Mucosa of stomach (tissue), 1 donor: ENCODE results near the gene GNAS-AS1.

Source experiments
- H3K27me3 ChIP-seq: one replicate; pipeline ENCODE4 v1.7.0; 2013; ENCODE audit warnings: mild to moderate bottlenecking, low read length; ENCODE audit not compliant: control insufficient read depth, insufficient read depth
- H3K36me3 ChIP-seq: one replicate; pipeline ENCODE4 v1.7.0; 2013; ENCODE audit warnings: low read length; ENCODE audit not compliant: control insufficient read depth, insufficient read depth
- H3K4me1 ChIP-seq: one replicate; pipeline ENCODE4 v1.7.0; 2013; ENCODE audit warnings: mild to moderate bottlenecking, low read length; ENCODE audit not compliant: control insufficient read depth, insufficient read depth
- H3K4me3 ChIP-seq: one replicate; pipeline ENCODE4 v1.7.0; 2013; ENCODE audit warnings: low read length
- H3K9ac ChIP-seq: one replicate; pipeline ENCODE4 v1.7.0; 2013; ENCODE audit warnings: mild to moderate bottlenecking, low read length, moderate library complexity
- H3K9me3 ChIP-seq: one replicate; pipeline ENCODE4 v1.7.0; 2013; ENCODE audit warnings: mild to moderate bottlenecking, low read length, moderate library complexity; ENCODE audit not compliant: control insufficient read depth
- donor health status: Pancreatic carcinoma.

GNAS-AS1 gene

GRCh38 chr20:58880994-58881752 lies 30.5 kb upstream of the GNAS-AS1 start:
- Histone ChIP-seq H3K4me1 (no peaks in the 10 kb centered on the region), H3K4me3 (no peak overlapping the region), H3K9ac (no peak overlapping the region), H3K27me3 (no peaks in the 10 kb centered on the region), H3K36me3 (no peaks in the 10 kb centered on the region), H3K9me3 (no peaks in the 10 kb centered on the region)

GRCh38 chr20:58880441-58880840 lies 29.7 kb upstream of the GNAS-AS1 start:
- Histone ChIP-seq H3K9ac (no peak overlapping the region), H3K9me3 (no peaks in the 10 kb centered on the region), H3K27me3 (no peaks in the 10 kb centered on the region), H3K4me1 (no peaks in the 10 kb centered on the region), H3K36me3 (no peaks in the 10 kb centered on the region), H3K4me3 (no peak overlapping the region)

- no peaks in the 10 kb centered on the region for H3K4me1 ChIP-seq
- no peak overlapping the region for H3K9ac ChIP-seq
Observed at GRCh38 chr20:58878399-58878798, 27.7 kb upstream of the GNAS-AS1 start.

GRCh38 chr20:58877976-58878360 lies 27.3 kb upstream of the GNAS-AS1 start:
- Histone ChIP-seq H3K4me1 (no peaks in the 10 kb centered on the region), H3K9ac (no peak overlapping the region), H3K4me3 (no peak overlapping the region), H3K9me3 (no peaks in the 10 kb centered on the region), H3K36me3 (no peaks in the 10 kb centered on the region), H3K27me3 (no peaks in the 10 kb centered on the region)

More at GRCh38 chr20:58878399-58878798, 27.7 kb upstream of the GNAS-AS1 start:
- no peak overlapping the region for H3K4me3 ChIP-seq
- no peaks in the 10 kb centered on the region for H3K27me3 ChIP-seq
- H3K36me3 ChIP-seq = no peaks in the 10 kb centered on the region
- H3K9me3 ChIP-seq = no peaks in the 10 kb centered on the region

- Histone ChIP-seq H3K27me3 (no peaks in the 10 kb centered on the region), H3K36me3 (no peaks in the 10 kb centered on the region), H3K9me3 (no peaks in the 10 kb centered on the region), H3K4me3 (no peak overlapping the region), H3K4me1 (no peaks in the 10 kb centered on the region), H3K9ac (no peak overlapping the region)
Observed at GRCh38 chr20:58877050-58877975, 26.6 kb upstream of the GNAS-AS1 start.

- H3K4me1 ChIP-seq = no peaks in the 10 kb centered on the region
- no peaks in the 10 kb centered on the region for H3K27me3 ChIP-seq
- H3K9me3 ChIP-seq = no peaks in the 10 kb centered on the region
- no peaks in the 10 kb centered on the region for H3K36me3 ChIP-seq
- H3K4me3 ChIP-seq = no peak overlapping the region
- H3K9ac ChIP-seq = no peak overlapping the region
Observed at GRCh38 chr20:58876437-58876836, 25.7 kb upstream of the GNAS-AS1 start.

GRCh38 chr20:58875541-58876134 lies 24.9 kb upstream of the GNAS-AS1 start:
- Histone ChIP-seq H3K9ac (no peak overlapping the region), H3K4me1 (no peaks in the 10 kb centered on the region), H3K36me3 (no peaks in the 10 kb centered on the region), H3K4me3 (no peak overlapping the region), H3K27me3 (no peaks in the 10 kb centered on the region), H3K9me3 (no peaks in the 10 kb centered on the region)

- Histone ChIP-seq H3K27me3 (no peaks in the 10 kb centered on the region), H3K4me1 (no peaks in the 10 kb centered on the region), H3K36me3 (no peaks in the 10 kb centered on the region), H3K4me3 (no peak overlapping the region), H3K9ac (no peak overlapping the region), H3K9me3 (no peaks in the 10 kb centered on the region)
Observed at GRCh38 chr20:58875111-58875510, 24.4 kb upstream of the GNAS-AS1 start.

GRCh38 chr20:58874469-58874868 lies 23.8 kb upstream of the GNAS-AS1 start:
- no peaks in the 10 kb centered on the region for H3K9me3 ChIP-seq

GRCh38 chr20:58871533-58872102 lies 20.9 kb upstream of the GNAS-AS1 start:
- Histone ChIP-seq H3K9me3 (no peaks in the 10 kb centered on the region), H3K9ac (no peak overlapping the region), H3K27me3 (no peaks in the 10 kb centered on the region), H3K4me3 (no peak overlapping the region), H3K4me1 (no peaks in the 10 kb centered on the region), H3K36me3 (no peaks in the 10 kb centered on the region)

More at GRCh38 chr20:58874469-58874868, 23.8 kb upstream of the GNAS-AS1 start:
- Histone ChIP-seq H3K27me3 (no peaks in the 10 kb centered on the region), H3K4me1 (no peaks in the 10 kb centered on the region), H3K4me3 (no peak overlapping the region), H3K36me3 (no peaks in the 10 kb centered on the region), H3K9ac (no peak overlapping the region)

- H3K9ac ChIP-seq = no peak overlapping the region
- no peaks in the 10 kb centered on the region for H3K36me3 ChIP-seq
- H3K27me3 ChIP-seq = no peaks in the 10 kb centered on the region
- no peak overlapping the region for H3K4me3 ChIP-seq
- H3K4me1 ChIP-seq = no peaks in the 10 kb centered on the region
- H3K9me3 ChIP-seq = no peaks in the 10 kb centered on the region
Observed at GRCh38 chr20:58870293-58871014, 19.8 kb upstream of the GNAS-AS1 start.
